Endothelial cell (in vitro differentiated cells): ENCODE data around the gene KCTD11. TPM values are rescaled to one million over a fixed set of nuclear protein-coding genes. Genes with fewer than 3 reads are reported as not detected.
A peak's percentile ranks its signal among the peaks of the same experiment; 100 is the strongest.

ENCODE experiments used
- DNase-seq: peaks from one replicate; pipeline ENCODE4 v3.0.0; 2021; ENCODE audit warnings: low spot score
- H3K27ac Mint-ChIP-seq: one replicate; pipeline ENCODE4 v1.8.0; 2021; ENCODE audit warnings: mixed read lengths, inconsistent platforms; ENCODE audit not compliant: unreplicated experiment
- H3K27me3 Mint-ChIP-seq: one replicate; pipeline ENCODE4 v1.8.0; 2021; ENCODE audit warnings: mild to moderate bottlenecking, moderate library complexity, mixed read lengths, inconsistent platforms; ENCODE audit not compliant: unreplicated experiment
- H3K36me3 Mint-ChIP-seq: one replicate; pipeline ENCODE4 v1.8.0; 2021; ENCODE audit warnings: mild to moderate bottlenecking, low read depth, mixed read lengths, inconsistent platforms; ENCODE audit not compliant: unreplicated experiment
- H3K4me1 Mint-ChIP-seq: one replicate; pipeline ENCODE4 v1.8.0; 2021; ENCODE audit warnings: mild to moderate bottlenecking, mixed read lengths, inconsistent platforms; ENCODE audit not compliant: unreplicated experiment
- H3K4me3 Mint-ChIP-seq: one replicate; pipeline ENCODE4 v1.8.0; 2021; ENCODE audit warnings: mild to moderate bottlenecking, mixed read lengths, inconsistent platforms; ENCODE audit not compliant: unreplicated experiment
- H3K9me3 Mint-ChIP-seq: one replicate; pipeline ENCODE4 v1.8.0; 2021; ENCODE audit warnings: mixed read lengths, inconsistent platforms; ENCODE audit not compliant: unreplicated experiment
- total RNA-seq: library from RNA; stranded (reverse); fragmentation: NEBNext Ultra II Directional; extraction: Animal tissue kit (Norgen Biotek cat#: 25700); gene quantifications from one replicate; pipeline ENCODE4 v1.2.1, GENCODE V29; 2021; ENCODE audit not compliant: unreplicated experiment
- TF ChIP-seq, protein P1 (sequence below): fragments of 200-600 bp; sonication (generic); IDR thresholded peaks from one replicate; pipeline ENCODE4 v1.5.0; 2021; ENCODE audit warnings: antibody characterized with exemption; ENCODE audit not compliant: unreplicated experiment

The KCTD11 gene
- total RNA-seq, 1 donor from 2014 or later = 4.8 TPM

DNA sequence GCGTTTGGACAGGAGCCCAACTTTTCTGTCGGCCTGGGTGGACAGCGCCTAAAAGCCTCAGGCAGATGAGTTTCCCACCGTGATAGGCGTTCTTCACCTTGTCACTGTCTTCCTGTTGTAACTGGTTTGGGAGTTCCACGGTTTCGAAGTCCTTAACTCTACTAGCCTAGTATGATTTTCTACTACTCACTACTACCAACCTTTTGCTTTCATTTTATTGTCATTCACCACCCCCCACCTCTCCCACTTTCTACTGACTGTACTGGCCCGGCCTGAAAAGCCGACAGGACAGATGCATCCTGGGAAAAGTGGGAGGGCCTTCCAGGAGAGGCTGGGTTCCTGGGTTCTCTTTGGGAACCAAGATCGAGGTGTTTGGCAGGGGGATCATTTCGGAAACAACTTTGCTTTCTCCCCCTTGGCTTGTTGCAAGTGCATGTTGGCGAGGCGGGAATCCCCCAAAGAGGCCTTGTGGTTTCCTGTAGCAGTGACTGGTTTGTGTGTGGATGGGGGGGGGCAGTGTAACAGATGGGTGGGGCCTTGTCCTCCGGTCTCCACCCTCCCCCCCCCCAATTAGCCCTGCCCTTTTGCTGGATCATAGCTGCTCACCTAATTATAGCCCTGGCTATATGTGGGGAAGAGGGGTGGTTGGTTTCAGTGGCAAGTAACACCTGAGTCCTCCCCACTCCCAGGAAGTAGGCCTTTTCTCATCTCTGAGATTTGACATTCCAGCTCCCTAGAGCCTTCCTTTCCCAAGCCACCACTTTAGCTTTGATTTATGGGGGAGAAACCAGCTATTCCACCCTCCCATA is 43.1 kb upstream of the KCTD11 start:
- peak overlapping the region; percentile 96 for H3K4me3 Mint-ChIP-seq
- H3K9me3 Mint-ChIP-seq = no peaks in the 10 kb centered on the region
- peak; percentile 67 for DNase-seq
- peaks cover 41% of the 10 kb centered on the region for H3K36me3 Mint-ChIP-seq
- peak overlapping the region; percentile 86 for H3K27ac Mint-ChIP-seq
- TF ChIP-seq, protein P1, sequence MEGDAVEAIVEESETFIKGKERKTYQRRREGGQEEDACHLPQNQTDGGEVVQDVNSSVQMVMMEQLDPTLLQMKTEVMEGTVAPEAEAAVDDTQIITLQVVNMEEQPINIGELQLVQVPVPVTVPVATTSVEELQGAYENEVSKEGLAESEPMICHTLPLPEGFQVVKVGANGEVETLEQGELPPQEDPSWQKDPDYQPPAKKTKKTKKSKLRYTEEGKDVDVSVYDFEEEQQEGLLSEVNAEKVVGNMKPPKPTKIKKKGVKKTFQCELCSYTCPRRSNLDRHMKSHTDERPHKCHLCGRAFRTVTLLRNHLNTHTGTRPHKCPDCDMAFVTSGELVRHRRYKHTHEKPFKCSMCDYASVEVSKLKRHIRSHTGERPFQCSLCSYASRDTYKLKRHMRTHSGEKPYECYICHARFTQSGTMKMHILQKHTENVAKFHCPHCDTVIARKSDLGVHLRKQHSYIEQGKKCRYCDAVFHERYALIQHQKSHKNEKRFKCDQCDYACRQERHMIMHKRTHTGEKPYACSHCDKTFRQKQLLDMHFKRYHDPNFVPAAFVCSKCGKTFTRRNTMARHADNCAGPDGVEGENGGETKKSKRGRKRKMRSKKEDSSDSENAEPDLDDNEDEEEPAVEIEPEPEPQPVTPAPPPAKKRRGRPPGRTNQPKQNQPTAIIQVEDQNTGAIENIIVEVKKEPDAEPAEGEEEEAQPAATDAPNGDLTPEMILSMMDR = no peak
- peaks cover 22% of the 10 kb centered on the region for H3K27me3 Mint-ChIP-seq
- peaks cover 37% of the 10 kb centered on the region for H3K4me1 Mint-ChIP-seq

DNA sequence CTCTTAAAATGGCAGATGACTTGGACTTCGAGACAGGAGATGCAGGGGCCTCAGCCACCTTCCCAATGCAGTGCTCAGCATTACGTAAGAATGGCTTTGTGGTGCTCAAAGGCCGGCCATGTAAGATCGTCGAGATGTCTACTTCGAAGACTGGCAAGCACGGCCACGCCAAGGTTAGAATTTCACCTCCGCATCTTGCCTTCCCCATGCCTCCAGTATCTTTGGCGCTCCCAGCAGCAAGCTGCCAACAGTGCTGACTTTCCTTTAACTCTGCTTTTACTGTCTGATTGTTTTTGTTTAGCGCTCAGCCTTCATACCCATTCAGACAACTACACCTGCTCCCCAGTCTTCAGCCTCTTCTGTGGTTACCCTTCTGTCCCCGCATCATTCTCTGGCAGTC is 42.3 kb upstream of the KCTD11 start:
- H3K36me3 Mint-ChIP-seq = peaks cover 49% of the 10 kb centered on the region

DNA sequence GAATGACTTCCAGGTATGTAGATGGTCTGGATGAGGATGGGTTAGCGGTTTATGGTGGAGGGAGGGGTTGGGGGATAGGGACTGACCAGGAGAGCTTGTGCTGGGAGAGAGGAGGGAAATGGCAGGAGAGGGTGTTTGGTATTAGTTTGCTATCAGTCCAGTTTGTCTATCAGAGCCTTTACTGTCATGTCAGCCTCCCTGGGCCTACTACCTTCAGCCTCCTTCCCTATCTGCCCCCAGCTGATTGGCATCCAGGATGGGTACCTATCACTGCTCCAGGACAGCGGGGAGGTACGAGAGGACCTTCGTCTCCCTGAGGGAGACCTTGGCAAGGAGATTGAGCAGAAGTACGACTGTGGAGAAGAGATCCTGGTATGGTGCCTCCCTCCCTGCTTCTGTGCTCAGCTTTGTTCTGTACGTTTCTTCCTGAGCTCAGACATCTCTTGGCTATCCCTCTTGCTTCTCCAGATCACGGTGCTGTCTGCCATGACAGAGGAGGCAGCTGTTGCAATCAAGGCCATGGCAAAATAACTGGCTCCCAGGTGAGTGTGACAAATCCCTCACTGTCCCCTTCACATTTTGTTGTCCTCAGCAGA is 40.8 kb upstream of the KCTD11 start:
- Mint-ChIP-seq H3K4me1 (peaks cover 44% of the 10 kb centered on the region), H3K27ac (peak overlapping the region; percentile 72)

More for the DNA sequence above, 42.3 kb upstream of the KCTD11 start:
- TF ChIP-seq, protein P1 = no peak
- Mint-ChIP-seq H3K27me3 (peaks cover 25% of the 10 kb centered on the region), H3K4me3 (peak overlapping the region; percentile 96), H3K4me1 (peaks cover 44% of the 10 kb centered on the region), H3K9me3 (no peaks in the 10 kb centered on the region), H3K27ac (peak overlapping the region; percentile 72)
- DNase-seq = no peak

DNA sequence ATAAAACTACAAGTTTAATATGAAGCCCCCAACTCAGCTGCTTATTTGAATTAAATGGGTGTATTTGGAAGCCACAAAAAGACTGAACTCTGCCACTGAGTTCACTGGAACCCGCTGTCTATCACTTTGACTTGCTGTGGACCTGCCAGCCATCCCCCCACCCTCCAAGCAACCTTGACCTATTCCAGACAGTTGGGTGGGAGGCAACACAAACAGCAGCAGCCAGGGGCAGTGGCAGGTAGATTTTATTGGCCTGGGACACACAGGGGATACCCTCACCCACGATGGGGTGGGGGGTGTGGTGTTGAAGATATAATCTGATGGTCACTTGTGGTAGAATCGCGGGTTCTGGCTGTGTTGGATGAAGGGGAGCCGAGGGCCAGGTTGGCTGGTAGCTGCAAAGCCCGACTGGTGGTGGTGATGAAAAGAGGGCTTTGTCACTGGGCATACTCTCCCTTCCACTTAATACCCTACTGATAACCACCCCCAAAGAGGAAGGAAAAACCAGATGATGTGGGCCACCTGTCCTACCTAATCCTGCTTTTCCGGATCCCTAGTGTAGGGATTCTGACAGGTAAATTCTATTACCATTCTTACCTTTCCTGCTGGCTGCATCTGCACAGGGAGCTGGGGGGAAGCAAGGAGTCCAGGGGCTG is 39.4 kb upstream of the KCTD11 start:
- peak overlapping the region; percentile 69 for H3K4me3 Mint-ChIP-seq
- H3K27me3 Mint-ChIP-seq = peaks cover 22% of the 10 kb centered on the region
- no peak for DNase-seq
- H3K36me3 Mint-ChIP-seq = peaks cover 52% of the 10 kb centered on the region
- no peaks in the 10 kb centered on the region for H3K9me3 Mint-ChIP-seq
- peak overlapping the region; percentile 74 for H3K27ac Mint-ChIP-seq
- peaks cover 46% of the 10 kb centered on the region for H3K4me1 Mint-ChIP-seq
- TF ChIP-seq, protein P1 = no peak

More for the DNA sequence above, 40.8 kb upstream of the KCTD11 start:
- TF ChIP-seq, protein P1 = no peak
- DNase-seq = no peak
- H3K27me3 Mint-ChIP-seq = peaks cover 24% of the 10 kb centered on the region
- peak overlapping the region; percentile 96 for H3K4me3 Mint-ChIP-seq
- H3K9me3 Mint-ChIP-seq = no peaks in the 10 kb centered on the region
- peaks cover 49% of the 10 kb centered on the region for H3K36me3 Mint-ChIP-seq
